Peyer's patch (tissue), 4 donors: Measurements from ENCODE around the gene ANXA3.

Experiments used
- POLR2A ChIP-seq, 2 donors: fragments of 450-650 bp; IDR thresholded peaks; one replicate each; pipeline ENCODE4 v1.5.1; 2017; ENCODE audit warnings: antibody characterized with exemption in 2 of 2, mild to moderate bottlenecking in 2 of 2, moderate library complexity in 2 of 2
- TF ChIP-seq, protein P1 (sequence below), 6 experiments: fragments of 450-650 bp in 4 of 6; fragments of 200-600 bp in 2 of 6; sonication (generic) in 1 of 6; IDR thresholded peaks; one replicate each; pipeline ENCODE4 v1.5.1; 2017 to 2019; ENCODE audit warnings: antibody characterized with exemption in 6 of 6, mild to moderate bottlenecking in 3 of 6, moderate library complexity in 1 of 6

DNA sequence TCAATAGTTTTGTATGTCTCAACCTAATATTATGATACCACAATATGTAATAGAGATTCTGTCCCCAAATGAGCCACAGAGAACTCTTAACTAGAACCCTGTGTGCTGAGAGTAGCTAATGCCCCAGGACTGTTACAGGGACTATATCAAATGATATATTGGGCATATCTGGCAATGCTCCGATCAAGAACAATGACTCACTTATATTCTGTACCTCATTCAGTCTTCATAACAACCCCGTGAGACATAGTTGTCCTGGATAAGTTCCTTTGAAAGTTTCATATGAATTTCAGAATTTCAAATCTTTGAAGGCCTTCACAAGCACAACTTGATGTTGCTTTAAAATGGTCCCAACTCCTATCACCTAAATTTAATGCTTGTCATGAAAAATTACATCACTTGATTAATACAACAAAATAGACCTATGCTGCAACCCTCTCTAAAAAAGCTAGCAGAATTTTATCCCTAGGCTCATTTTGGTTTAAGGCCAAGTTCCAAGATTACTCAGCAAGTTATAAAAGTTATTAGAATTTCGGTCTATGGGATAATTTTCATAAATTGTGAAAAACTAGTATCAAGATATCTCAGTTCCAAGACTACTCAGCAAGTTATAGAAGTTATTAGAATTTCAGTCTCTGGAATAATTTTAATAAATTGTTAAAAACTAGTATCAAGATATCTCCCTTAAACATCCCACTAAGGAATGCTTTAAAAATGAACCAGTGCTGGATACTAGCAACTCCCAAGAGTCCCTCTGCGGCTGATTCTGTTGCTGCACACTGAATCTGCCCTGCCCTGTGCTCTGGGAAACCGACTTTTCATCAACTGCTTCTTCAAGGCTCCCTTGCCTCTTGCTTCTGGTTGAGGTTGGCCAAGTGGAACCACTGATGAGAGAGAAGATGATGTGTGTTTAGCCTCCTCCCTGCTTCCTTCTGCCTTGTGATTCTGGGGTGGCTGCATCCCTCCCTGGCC is 6.0 kb upstream of the ANXA3 start:
- no peak for TF ChIP-seq POLR2A (IDR thresholded peaks at IDR 0.05)
- TF ChIP-seq, protein P1, sequence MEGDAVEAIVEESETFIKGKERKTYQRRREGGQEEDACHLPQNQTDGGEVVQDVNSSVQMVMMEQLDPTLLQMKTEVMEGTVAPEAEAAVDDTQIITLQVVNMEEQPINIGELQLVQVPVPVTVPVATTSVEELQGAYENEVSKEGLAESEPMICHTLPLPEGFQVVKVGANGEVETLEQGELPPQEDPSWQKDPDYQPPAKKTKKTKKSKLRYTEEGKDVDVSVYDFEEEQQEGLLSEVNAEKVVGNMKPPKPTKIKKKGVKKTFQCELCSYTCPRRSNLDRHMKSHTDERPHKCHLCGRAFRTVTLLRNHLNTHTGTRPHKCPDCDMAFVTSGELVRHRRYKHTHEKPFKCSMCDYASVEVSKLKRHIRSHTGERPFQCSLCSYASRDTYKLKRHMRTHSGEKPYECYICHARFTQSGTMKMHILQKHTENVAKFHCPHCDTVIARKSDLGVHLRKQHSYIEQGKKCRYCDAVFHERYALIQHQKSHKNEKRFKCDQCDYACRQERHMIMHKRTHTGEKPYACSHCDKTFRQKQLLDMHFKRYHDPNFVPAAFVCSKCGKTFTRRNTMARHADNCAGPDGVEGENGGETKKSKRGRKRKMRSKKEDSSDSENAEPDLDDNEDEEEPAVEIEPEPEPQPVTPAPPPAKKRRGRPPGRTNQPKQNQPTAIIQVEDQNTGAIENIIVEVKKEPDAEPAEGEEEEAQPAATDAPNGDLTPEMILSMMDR (IDR thresholded peaks at IDR 0.05) = no peak
